GDM1 (cell line): ENCODE data around the gene USP50.
"Not testable (repeated sequence)": the region's sequence is repeated elsewhere in the genome, so short reads cannot be mapped to it uniquely, and the experiment has no call there.

ENCODE experiments used
- DNase-seq: peaks from one replicate; lab custom pipeline; 2025; lab: John Stamatoyannopoulos, UW

USP50 gene

GRCh38 chr15:50503144-50503543 lies 43.3 kb downstream of the USP50 start:
- no peak for DNase-seq

GRCh38 chr15:50501815-50502214 lies 44.7 kb downstream of the USP50 start:
- DNase-seq: no peak

GRCh38 chr15:50500352-50500751 lies 46.1 kb downstream of the USP50 start:
- no peak for DNase-seq

- no peak for DNase-seq
Measured at GRCh38 chr15:50496692-50497091, 49.8 kb downstream of the USP50 start.

- DNase-seq: not testable (repeated sequence)
Measured at GRCh38 chr15:50494547-50494946, 51.9 kb downstream of the USP50 start.

- DNase-seq: no peak
Measured at GRCh38 chr15:50493625-50494024, 52.8 kb downstream of the USP50 start.

- DNase-seq: no peak
Measured at GRCh38 chr15:50487287-50487686, 59.2 kb downstream of the USP50 start.

- DNase-seq: no peak
Measured at GRCh38 chr15:50485389-50485788, 61.1 kb downstream of the USP50 start.

- no peak for DNase-seq
Measured at GRCh38 chr15:50484781-50485180, 61.7 kb downstream of the USP50 start.

GRCh38 chr15:50476143-50476542 lies 70.3 kb downstream of the USP50 start:
- no peak for DNase-seq

GRCh38 chr15:50471072-50471471 lies 75.4 kb downstream of the USP50 start:
- no peak for DNase-seq

GRCh38 chr15:50463423-50464358 lies 82.8 kb downstream of the USP50 start:
- no peak for DNase-seq

- no peak for DNase-seq
Measured at GRCh38 chr15:50458348-50459112, 87.9 kb downstream of the USP50 start.

- DNase-seq: no peak
Measured at GRCh38 chr15:50452927-50453326, 93.5 kb downstream of the USP50 start.
